Thoracic aorta (tissue), 2 donors: Measurements from ENCODE around the gene GALNT9. TPM values are rescaled to one million over a fixed set of nuclear protein-coding genes. Genes with fewer than 3 reads are reported as not detected.

Experiments used
- ATAC-seq: fragments of 150-250 bp; one replicate; pipeline ENCODE4 v1.8.0; 2017; ENCODE audit warnings: low read depth; ENCODE audit not compliant: insufficient number of reproducible peaks, low FRiP score
- DNase-seq: peaks from one replicate; pipeline ENCODE4 v3.0.0-alpha.2; 2020; ENCODE audit warnings: low spot score
- H3K27ac ChIP-seq, 2 donors: fragments of 200-600 bp; sonication (generic); 1 replicate in 1 of 2; 2 replicates in 1 of 2; pipeline ENCODE4 v1.5.1; 2016; ENCODE audit warnings: mild to moderate bottlenecking in 2 of 2, moderate library complexity in 2 of 2
- H3K27me3 ChIP-seq: fragments of 200-600 bp; sonication (generic); replicated peaks from 2 replicates; pipeline ENCODE4 v1.6.0; 2016; ENCODE audit warnings: mild to moderate bottlenecking; ENCODE audit not compliant: insufficient read depth
- H3K36me3 ChIP-seq: fragments of 200-600 bp; sonication (generic); one replicate; pipeline ENCODE4 v1.5.1; 2016
- H3K4me1 ChIP-seq, 2 donors: fragments of 200-600 bp; sonication (generic); 1 replicate in 1 of 2; 2 replicates in 1 of 2; pipeline versions ENCODE4 v1.5.1 to v1.6.0; 2016; ENCODE audit warnings: low read depth in 2 of 2, mild to moderate bottlenecking in 1 of 2; ENCODE audit not compliant: control insufficient read depth in 1 of 2
- H3K4me3 ChIP-seq: fragments of 200-600 bp; sonication (generic); 2 replicates; pipeline ENCODE4 v1.5.1; 2016; ENCODE audit warnings: mild to moderate bottlenecking
- H3K9me3 ChIP-seq: fragments of 200-600 bp; sonication (generic); 2 replicates; pipeline ENCODE4 v1.5.1; 2016
- total RNA-seq, 2 donors: library from RNA; depleted of rRNA; stranded (reverse); fragments of >200 nt; gene quantifications; one replicate each; pipeline versions ENCODE4 v1.1.0 to v1.2.3, GENCODE V29; 2016
- TF ChIP-seq, protein P1 (sequence below): fragments of 200-600 bp; sonication (generic); IDR thresholded peaks from one replicate; pipeline ENCODE4 v1.5.1; 2019; ENCODE audit warnings: antibody characterized with exemption

Gene GALNT9
- total RNA-seq, 2 donors from 2014 or later, result 1.7 TPM; not detected in 1

- TF ChIP-seq, protein P1, sequence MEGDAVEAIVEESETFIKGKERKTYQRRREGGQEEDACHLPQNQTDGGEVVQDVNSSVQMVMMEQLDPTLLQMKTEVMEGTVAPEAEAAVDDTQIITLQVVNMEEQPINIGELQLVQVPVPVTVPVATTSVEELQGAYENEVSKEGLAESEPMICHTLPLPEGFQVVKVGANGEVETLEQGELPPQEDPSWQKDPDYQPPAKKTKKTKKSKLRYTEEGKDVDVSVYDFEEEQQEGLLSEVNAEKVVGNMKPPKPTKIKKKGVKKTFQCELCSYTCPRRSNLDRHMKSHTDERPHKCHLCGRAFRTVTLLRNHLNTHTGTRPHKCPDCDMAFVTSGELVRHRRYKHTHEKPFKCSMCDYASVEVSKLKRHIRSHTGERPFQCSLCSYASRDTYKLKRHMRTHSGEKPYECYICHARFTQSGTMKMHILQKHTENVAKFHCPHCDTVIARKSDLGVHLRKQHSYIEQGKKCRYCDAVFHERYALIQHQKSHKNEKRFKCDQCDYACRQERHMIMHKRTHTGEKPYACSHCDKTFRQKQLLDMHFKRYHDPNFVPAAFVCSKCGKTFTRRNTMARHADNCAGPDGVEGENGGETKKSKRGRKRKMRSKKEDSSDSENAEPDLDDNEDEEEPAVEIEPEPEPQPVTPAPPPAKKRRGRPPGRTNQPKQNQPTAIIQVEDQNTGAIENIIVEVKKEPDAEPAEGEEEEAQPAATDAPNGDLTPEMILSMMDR, result no peak
- H3K27ac ChIP-seq, result no peak overlapping the region
- H3K27me3 ChIP-seq, result no peaks in the 10 kb centered on the region
- no peak overlapping the region for H3K4me3 ChIP-seq
- DNase-seq (no peak), ATAC-seq (no peak)
- no peaks in the 10 kb centered on the region for H3K9me3 ChIP-seq
- no peaks in the 10 kb centered on the region for H3K36me3 ChIP-seq
- peaks cover 0 to 9% of the 10 kb centered on the region in 2 donors for H3K4me1 ChIP-seq
Observed at GRCh38 chr12:132282950-132283771, 46.2 kb downstream of the GALNT9 start.

- ATAC-seq (no peak), DNase-seq (no peak)
- Histone ChIP-seq H3K9me3 (no peaks in the 10 kb centered on the region), H3K36me3 (no peaks in the 10 kb centered on the region), H3K27me3 (no peaks in the 10 kb centered on the region), H3K4me1 (peaks cover 0 to 13% of the 10 kb centered on the region in 2 donors), H3K4me3 (no peak overlapping the region), H3K27ac (no peak overlapping the region)
- TF ChIP-seq, protein P1, result no peak
Observed at GRCh38 chr12:132282031-132282949, 47.1 kb downstream of the GALNT9 start.

DNA sequence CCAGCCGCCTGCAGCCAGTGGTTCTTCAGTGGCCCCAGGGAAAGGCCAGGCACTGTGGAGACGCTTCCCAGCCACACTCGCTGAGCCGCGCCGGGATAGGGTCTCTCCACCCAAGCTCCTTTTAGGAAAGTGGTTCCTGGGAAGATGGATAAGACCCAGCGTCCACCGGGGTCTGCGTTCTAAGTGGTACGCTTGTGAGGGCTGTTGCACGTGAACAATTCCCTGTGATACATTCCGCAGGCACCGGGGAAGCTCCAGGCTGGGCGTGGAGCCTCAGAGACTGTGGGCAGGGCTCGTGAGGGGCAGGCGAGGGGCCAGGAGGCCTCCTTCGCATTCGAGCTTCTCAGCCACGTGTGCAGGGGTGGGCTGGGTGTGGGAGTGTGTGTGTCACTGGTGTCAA is 48.4 kb downstream of the GALNT9 start:
- no peak overlapping the region for H3K4me3 ChIP-seq
- H3K27me3 ChIP-seq, result no peaks in the 10 kb centered on the region
- no peaks in the 10 kb centered on the region for H3K36me3 ChIP-seq
- ATAC-seq (no peak), DNase-seq (no peak)
- H3K27ac ChIP-seq, result no peak overlapping the region
- peaks cover 0 to 7% of the 10 kb centered on the region in 2 donors for H3K4me1 ChIP-seq
- TF ChIP-seq, protein P1, result no peak
- no peaks in the 10 kb centered on the region for H3K9me3 ChIP-seq

DNA sequence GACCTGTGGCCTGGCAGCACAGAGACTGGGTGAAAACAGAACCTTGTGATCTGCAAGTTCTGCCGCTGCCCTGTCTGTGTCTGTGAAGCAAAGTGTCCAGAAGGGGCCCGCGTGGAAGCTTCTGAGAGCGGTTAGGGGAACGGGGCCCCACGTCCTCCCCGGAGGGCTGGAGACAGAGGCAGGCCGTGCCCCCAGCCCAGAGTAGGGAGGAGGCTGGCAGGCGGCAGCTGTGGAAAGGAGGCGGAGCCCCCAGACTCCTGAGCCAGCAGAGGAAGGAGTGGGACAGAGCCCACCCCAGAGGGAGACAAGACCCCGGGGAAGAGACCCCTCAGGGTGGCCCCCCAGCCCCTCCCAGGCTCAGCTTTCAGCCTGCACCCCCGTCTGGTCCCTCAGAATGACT is 49.0 kb downstream of the GALNT9 start:
- Histone ChIP-seq H3K36me3 (no peaks in the 10 kb centered on the region), H3K9me3 (no peaks in the 10 kb centered on the region), H3K4me1 (peaks cover 0 to 7% of the 10 kb centered on the region in 2 donors), H3K27me3 (no peaks in the 10 kb centered on the region), H3K4me3 (no peak overlapping the region), H3K27ac (no peak overlapping the region)
- DNase-seq (no peak), ATAC-seq (no peak)
- TF ChIP-seq, protein P1, result no peak

GRCh38 chr12:132279930-132280329 is 49.5 kb downstream of the GALNT9 start:
- Histone ChIP-seq H3K4me1 (peaks cover 0 to 7% of the 10 kb centered on the region in 2 donors), H3K27me3 (no peaks in the 10 kb centered on the region), H3K27ac (no peak overlapping the region), H3K9me3 (no peaks in the 10 kb centered on the region), H3K4me3 (no peak overlapping the region), H3K36me3 (no peaks in the 10 kb centered on the region)
- TF ChIP-seq, protein P1, result no peak
- ATAC-seq, result no peak
- DNase-seq, result no peak
